ENCODE measurements around the gene CLCN2.

CLCN2 gene

GRCh38 chr3:184359610-184360009 lies 1.8 kb downstream of the CLCN2 start:
- no peak overlapping the region for H3K4me3 ChIP-seq (ENCODE audit: low read depth, low read length)
- TF ChIP-seq CTCF (IDR thresholded peaks at IDR 0.05; ENCODE audit: control insufficient read depth, extremely low read depth, insufficient read depth) = no peak
- DNase-seq (ENCODE audit: low read depth) = no peak

- DNase-seq (ENCODE audit: low read depth) = no peak
- no peak for TF ChIP-seq CTCF (IDR thresholded peaks at IDR 0.05; ENCODE audit: control insufficient read depth, extremely low read depth, insufficient read depth)
- no peak overlapping the region for H3K4me3 ChIP-seq (ENCODE audit: low read depth, low read length)
Measured at GRCh38 chr3:184358921-184359350, 2.5 kb downstream of the CLCN2 start.

- no peak for TF ChIP-seq CTCF (IDR thresholded peaks at IDR 0.05; ENCODE audit: control insufficient read depth, extremely low read depth, insufficient read depth)
- DNase-seq (ENCODE audit: low read depth) = no peak
- H3K4me3 ChIP-seq (ENCODE audit: low read depth, low read length) = no peak overlapping the region
Measured at GRCh38 chr3:184358124-184358767, 3.2 kb downstream of the CLCN2 start.

DNA sequence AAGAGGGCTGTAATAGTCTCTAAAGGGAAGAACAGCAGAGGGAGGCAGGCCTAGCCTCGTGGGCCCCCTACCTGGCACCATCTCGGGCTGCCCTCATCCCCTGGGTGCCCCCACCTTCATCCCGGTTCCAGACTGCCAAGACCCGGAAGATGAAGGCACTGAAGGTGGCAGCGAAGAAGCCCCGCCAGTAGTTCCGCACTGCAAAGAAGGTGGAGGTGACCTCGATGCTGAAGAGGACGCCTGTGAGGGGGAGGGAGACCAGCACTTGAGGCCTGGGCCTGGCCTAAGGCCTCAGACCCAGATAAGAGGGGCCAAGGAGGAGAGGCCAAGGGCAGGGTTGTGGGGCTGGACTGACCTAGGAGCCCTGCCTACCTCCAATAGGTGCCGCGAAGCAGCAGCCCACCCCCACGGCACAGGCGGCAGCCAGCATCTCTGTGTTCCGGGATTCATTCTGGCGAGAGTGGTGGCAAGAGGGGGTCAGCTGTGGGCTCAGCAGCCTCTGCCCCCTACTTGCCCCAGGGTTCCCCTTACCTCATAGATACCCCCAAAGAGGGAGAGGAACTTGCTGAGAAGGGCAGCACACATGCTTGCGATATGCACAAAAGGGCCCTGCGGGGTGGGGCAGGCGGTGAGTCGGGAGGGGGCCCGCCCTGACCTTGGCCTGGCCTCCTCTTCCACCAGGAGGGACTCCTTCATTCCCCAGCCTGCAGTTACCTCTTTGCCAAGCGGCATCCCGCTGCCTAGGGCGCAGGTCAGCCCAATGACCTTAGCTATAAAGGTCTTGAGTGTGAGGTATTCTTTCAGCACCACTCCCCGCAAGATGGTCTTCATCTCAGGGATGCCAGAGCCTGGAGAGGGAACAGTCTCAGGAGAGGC lies 3.9 kb downstream of the CLCN2 start:
- DNase-seq (ENCODE audit: low read depth) = no peak
- TF ChIP-seq CTCF (IDR thresholded peaks at IDR 0.05; ENCODE audit: control insufficient read depth, extremely low read depth, insufficient read depth) = no peak
- no peak overlapping the region for H3K4me3 ChIP-seq (ENCODE audit: low read depth, low read length)

DNA sequence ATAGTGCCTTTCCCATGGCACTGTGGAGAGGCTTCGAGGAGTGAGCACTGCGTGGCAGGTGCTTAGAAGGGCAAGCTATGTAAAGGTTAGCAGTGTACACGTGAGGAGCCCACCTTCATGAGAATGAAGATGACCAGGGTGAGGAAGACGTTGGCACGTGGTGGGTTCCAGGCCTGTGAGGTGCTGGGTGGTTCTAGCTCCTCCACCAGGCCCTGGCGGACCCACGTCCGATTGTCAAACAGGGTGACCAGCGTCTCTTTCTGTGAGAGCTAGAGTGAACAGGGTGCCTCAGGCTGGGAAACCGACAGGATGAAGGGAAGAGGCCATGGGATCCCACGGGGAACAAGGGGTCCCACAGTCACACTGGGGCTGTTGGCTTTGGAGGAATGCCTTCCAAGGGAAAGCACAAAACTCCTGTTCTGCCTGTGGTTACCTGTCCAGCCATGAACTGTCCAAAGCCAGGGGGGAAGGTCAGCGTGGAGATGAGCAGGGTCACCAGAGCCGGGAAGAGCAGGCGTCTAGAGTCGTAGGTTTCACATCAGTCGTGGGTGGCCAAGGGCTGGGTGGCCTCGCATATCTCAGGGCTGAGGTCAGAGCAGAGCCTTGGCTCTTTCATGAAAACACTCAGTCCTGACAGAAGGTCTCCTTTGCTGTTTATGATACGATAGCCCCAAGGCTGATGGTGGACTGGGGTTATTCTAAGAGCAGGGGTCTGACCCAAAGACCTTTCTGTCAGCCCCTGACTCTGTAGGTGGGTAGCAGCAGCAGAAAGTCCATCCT lies 6.0 kb downstream of the CLCN2 start:
- no peak for TF ChIP-seq CTCF (IDR thresholded peaks at IDR 0.05; ENCODE audit: control insufficient read depth, extremely low read depth, insufficient read depth)
- no peak for DNase-seq (ENCODE audit: low read depth)
- no peak overlapping the region for H3K4me3 ChIP-seq (ENCODE audit: low read depth, low read length)

DNA sequence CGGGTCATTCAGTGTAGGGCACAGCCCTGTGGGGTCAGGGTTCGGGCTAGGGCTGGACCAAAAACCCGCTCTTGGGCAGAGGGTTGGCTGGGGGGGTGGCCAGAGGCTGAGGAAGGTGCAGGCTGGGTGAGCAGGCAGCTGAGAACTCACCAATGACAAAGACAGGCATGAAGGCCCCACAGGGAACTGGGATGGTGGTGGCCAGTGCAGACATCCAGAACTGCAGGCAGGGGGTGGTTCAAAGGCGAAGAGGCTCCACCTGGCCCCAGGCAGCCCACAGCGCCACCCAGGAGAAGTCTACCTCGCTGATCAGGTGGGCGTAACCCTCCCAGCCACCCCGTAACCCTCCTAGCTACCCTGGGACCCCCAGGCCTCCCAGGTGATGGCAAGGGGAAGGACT lies 6.7 kb downstream of the CLCN2 start:
- no peak for DNase-seq (ENCODE audit: low read depth)
- TF ChIP-seq CTCF (IDR thresholded peaks at IDR 0.05; ENCODE audit: control insufficient read depth, extremely low read depth, insufficient read depth) = no peak

More for the DNA sequence above, 6.7 kb downstream of the CLCN2 start:
- no peak overlapping the region for H3K4me3 ChIP-seq (ENCODE audit: low read depth, low read length)
